Measurements from ENCODE around the gene IGFL1. TPM values are rescaled to one million over a fixed set of nuclear protein-coding genes. Genes with fewer than 3 reads are reported as not detected.
"Not testable (repeated sequence)": the region's sequence is repeated elsewhere in the genome, so short reads cannot be mapped to it uniquely, and the experiment has no call there.

Gene IGFL1
- total and polyA plus RNA-seq, 2 donors (not counting 1 experiment from before 2014, with no cell fraction given): 0.15 TPM; not detected in 1

GRCh38 chr19:46195104-46195503, 34.4 kb upstream of the IGFL1 start:
- peaks cover 59% of the 10 kb centered on the region for H3K27me3 Mint-ChIP-seq
- POLR2A ChIA-PET: no interaction called here
- ATAC-seq (ENCODE audit: low read depth): no peak

GRCh38 chr19:46195919-46196318, 33.6 kb upstream of the IGFL1 start:
- H3K4me1 ChIP-seq (ENCODE audit: control insufficient read depth in 2 of 2, insufficient read depth in 2 of 2, low read length in 2 of 2); CTCF ChIA-PET; H3K27ac Mint-ChIP-seq; H3K4me2 ChIP-seq (replicated peaks; ENCODE audit: low read depth, low read length, poor library complexity, severe bottlenecking); H3K9me3 ChIP-seq (ENCODE audit: control extremely low read depth in 1 of 3, control insufficient read depth in 2 of 3, insufficient read depth in 1 of 3, low read length in 2 of 3); H3K9ac ChIP-seq (ENCODE audit: low read length); H3K9me3 Mint-ChIP-seq (ENCODE audit: insufficient read depth); ATAC-seq (ENCODE audit: low read depth); H4K20me1 ChIP-seq (ENCODE audit: control insufficient read depth, insufficient read depth, low read length, poor library complexity, severe bottlenecking); H3K79me2 ChIP-seq (ENCODE audit: control insufficient read depth, insufficient read depth, low read length); H3K4me3 ChIP-seq (ENCODE audit: control extremely low read depth in 1 of 5, extremely low read depth in 1 of 5, insufficient read depth in 1 of 5, low read depth in 2 of 5, low read length in 4 of 5); H3K4me3 Mint-ChIP-seq; intact Hi-C loops (cut with micrococcal nuclease); H3K36me3 ChIP-seq (replicated peaks in 1 of 2; ENCODE audit: control extremely low read depth in 1 of 2, control insufficient read depth in 1 of 2, extremely low read depth in 1 of 2, insufficient read depth in 2 of 2, low read length in 1 of 2); H3K4me1 Mint-ChIP-seq; H2AFZ ChIP-seq (ENCODE audit: insufficient read depth, low read depth, low read length, poor library complexity, severe bottlenecking); DNase-seq; H3K27ac ChIP-seq (ENCODE audit: low read length in 2 of 2); POLR2A ChIA-PET: not testable (repeated sequence)
- H3K27me3 Mint-ChIP-seq: peaks cover 54% of the 10 kb centered on the region
- peaks cover 0 to 10% (median 0%) of the 10 kb centered on the region in 4 experiments for H3K27me3 ChIP-seq (replicated peaks in 1 of 4; ENCODE audit: control extremely low read depth in 1 of 4, control insufficient read depth in 3 of 4, insufficient read depth in 4 of 4, low read length in 3 of 4)
- 78% methylated on average over 5 of the region's 7 CpGs for WGBS (ENCODE audit: insufficient coverage)

More at GRCh38 chr19:46195104-46195503, 34.4 kb upstream of the IGFL1 start:
- no peak for DNase-seq
- H3K79me2 ChIP-seq (ENCODE audit: control insufficient read depth, insufficient read depth, low read length): no peaks in the 10 kb centered on the region
- no peak for TF ChIP-seq EZH2 (IDR thresholded peaks at IDR 0.05; ENCODE audit: borderline replicate concordance, insufficient read depth, low read depth, low read length, poor library complexity, severe bottlenecking)
- TF ChIP-seq CTCF (IDR thresholded peaks at IDR 0.05): no peak
- WGBS (ENCODE audit: insufficient coverage): 100% methylated on average over 2 of the region's 3 CpGs
- Mint-ChIP-seq H3K4me1 (no peaks in the 10 kb centered on the region), H3K27ac (no peak overlapping the region), H3K9me3 (ENCODE audit: insufficient read depth) (no peaks in the 10 kb centered on the region), H3K4me3 (no peak overlapping the region)
- no peaks in the 10 kb centered on the region for H3K9me3 ChIP-seq (ENCODE audit: control extremely low read depth in 1 of 3, control insufficient read depth in 2 of 3, insufficient read depth in 1 of 3, low read length in 2 of 3)
- intact Hi-C loops (cut with micrococcal nuclease): no loop called here
- no peaks in the 10 kb centered on the region for H3K4me1 ChIP-seq (ENCODE audit: control insufficient read depth in 2 of 2, insufficient read depth in 2 of 2, low read length in 2 of 2)
- H4K20me1 ChIP-seq (ENCODE audit: control insufficient read depth, insufficient read depth, low read length, poor library complexity, severe bottlenecking): no peaks in the 10 kb centered on the region
- H3K9ac ChIP-seq (ENCODE audit: low read length): no peak overlapping the region
- H2AFZ ChIP-seq (ENCODE audit: insufficient read depth, low read depth, low read length, poor library complexity, severe bottlenecking): no peak overlapping the region
- H3K27me3 ChIP-seq (replicated peaks in 1 of 4; ENCODE audit: control extremely low read depth in 1 of 4, control insufficient read depth in 3 of 4, insufficient read depth in 4 of 4, low read length in 3 of 4): peaks cover 0 to 17% (median 2%) of the 10 kb centered on the region in 4 experiments
- H3K36me3 ChIP-seq (replicated peaks in 1 of 2; ENCODE audit: control extremely low read depth in 1 of 2, control insufficient read depth in 1 of 2, extremely low read depth in 1 of 2, insufficient read depth in 2 of 2, low read length in 1 of 2): no peaks in the 10 kb centered on the region
- CTCF ChIA-PET: interaction anchor here (0.6 kb wide), 1 partner anchor 839 kb away, joined by 3 read pairs; no protein-coding TSS in a partner anchor
- no peak overlapping the region for H3K4me2 ChIP-seq (replicated peaks; ENCODE audit: low read depth, low read length, poor library complexity, severe bottlenecking)
- no peak overlapping the region for H3K4me3 ChIP-seq (ENCODE audit: control extremely low read depth in 1 of 5, extremely low read depth in 1 of 5, insufficient read depth in 1 of 5, low read depth in 2 of 5, low read length in 4 of 5)
- H3K27ac ChIP-seq (ENCODE audit: low read length in 2 of 2): no peak overlapping the region

All from B cell (primary cell).